ENCODE measurements around the gene SMARCB1.

The SMARCB1 gene

DNA sequence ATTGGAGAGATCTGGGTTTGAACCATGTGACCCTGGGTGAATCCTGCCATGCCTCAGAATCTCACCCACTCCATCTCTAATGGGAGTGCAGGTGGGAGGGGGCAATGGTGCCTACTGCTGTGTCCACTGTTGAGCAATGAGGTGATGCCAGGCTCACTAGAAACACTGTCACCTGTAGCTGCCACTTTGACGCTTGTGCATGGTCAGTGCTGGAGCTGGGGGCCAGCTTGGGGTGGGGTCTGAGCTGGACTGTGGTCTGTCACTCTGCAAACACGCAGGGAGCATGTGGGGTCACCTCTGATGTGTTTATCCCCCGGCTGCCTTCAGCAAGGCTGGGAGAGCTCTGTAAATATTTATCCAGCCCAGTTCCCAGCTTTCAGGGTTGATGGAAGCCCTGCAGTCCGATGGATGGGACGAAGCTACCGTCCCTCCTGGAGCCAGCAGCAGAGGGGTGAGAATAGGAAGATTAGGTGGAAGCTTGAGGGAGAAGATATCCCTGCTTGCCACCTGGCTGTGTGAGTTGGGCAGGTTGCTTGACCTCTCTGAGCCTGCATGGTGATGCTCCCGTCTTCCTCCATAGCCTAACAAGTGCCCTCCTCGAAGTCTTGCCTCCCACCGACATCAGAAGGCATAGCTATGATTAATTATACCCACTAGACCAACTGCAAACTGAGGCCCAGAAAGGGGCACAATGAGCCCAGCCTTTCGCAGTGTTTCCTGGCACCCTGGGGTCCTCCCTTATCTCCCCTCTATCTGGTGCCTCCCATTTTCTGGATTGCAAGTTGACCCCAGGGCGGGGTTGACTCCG lies 12.4 kb upstream of the SMARCB1 start:
- DNase-seq (ENCODE audit: low read depth) = no peak
- in situ Hi-C loops (cut with HindIII; ENCODE audit: low sequenced_read_pairs) = no loop called here
- H3K4me3 ChIP-seq (ENCODE audit: low read depth, low read length) = no peak overlapping the region
- TF ChIP-seq, protein P1, sequence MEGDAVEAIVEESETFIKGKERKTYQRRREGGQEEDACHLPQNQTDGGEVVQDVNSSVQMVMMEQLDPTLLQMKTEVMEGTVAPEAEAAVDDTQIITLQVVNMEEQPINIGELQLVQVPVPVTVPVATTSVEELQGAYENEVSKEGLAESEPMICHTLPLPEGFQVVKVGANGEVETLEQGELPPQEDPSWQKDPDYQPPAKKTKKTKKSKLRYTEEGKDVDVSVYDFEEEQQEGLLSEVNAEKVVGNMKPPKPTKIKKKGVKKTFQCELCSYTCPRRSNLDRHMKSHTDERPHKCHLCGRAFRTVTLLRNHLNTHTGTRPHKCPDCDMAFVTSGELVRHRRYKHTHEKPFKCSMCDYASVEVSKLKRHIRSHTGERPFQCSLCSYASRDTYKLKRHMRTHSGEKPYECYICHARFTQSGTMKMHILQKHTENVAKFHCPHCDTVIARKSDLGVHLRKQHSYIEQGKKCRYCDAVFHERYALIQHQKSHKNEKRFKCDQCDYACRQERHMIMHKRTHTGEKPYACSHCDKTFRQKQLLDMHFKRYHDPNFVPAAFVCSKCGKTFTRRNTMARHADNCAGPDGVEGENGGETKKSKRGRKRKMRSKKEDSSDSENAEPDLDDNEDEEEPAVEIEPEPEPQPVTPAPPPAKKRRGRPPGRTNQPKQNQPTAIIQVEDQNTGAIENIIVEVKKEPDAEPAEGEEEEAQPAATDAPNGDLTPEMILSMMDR (IDR thresholded peaks at IDR 0.05; ENCODE audit: low read depth, low read length, missing control alignments) = no peak

DNA sequence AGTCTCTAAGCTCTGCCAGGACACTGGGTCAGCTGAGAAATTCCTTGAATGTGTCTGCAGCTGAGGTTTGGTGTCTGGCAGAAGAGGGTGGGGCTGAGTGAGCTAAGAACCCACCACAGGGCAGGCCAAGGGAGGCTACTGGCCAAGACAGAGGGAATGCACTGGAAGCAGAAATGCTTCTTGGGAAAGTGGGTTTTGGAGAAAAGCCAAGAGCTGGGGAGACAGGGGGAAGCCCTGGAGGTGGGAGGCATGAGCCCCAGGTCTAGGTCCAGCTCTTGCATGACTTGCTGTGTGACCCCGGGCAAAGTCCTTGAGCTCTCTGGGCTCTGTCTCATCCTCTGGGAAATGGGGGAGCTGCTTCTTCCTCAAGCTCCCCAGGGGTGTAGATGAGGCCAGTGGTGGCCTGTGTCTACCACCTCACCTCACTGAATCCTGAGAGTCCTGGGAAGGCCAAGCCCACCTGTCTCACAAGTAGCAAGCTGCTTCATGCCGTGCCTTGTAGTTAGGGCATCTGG lies 11.8 kb upstream of the SMARCB1 start:
- H3K4me3 ChIP-seq (ENCODE audit: low read depth, low read length) = no peak overlapping the region
- TF ChIP-seq, protein P1 (IDR thresholded peaks at IDR 0.05; ENCODE audit: low read depth, low read length, missing control alignments) = no peak
- DNase-seq (ENCODE audit: low read depth) = peak; percentile 27
- in situ Hi-C loops (cut with HindIII; ENCODE audit: low sequenced_read_pairs) = no loop called here

DNA sequence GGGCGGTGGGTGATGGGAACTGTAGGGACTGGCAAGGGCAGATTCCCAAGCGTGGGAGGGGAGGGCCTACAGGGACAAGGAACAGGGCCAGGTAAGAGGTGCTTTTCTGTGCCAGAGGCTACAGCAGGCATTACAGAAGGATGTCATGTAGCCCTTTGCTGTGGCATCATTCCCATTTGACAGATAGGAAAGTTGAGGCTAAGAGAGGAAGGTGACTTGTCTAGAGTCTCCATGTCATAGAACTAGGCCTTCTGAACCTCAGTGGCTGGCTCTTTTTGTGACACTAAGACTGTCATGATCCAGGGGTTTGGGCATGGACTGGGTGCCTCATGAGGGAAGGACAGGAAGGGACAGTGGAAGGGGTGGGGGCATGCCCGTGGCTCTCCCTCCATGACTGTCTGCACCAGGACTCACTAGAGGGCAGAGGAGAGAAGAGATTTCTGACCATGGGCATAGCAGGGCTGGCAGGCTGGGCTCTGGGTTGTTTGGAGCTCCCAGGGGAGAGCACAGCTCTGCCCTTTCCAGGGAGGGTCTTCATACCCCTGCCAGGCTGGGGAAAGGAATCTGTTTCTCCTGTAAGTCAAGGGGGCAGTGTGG lies 10.9 kb upstream of the SMARCB1 start:
- no peak overlapping the region for H3K4me3 ChIP-seq (ENCODE audit: low read depth, low read length)
- DNase-seq (ENCODE audit: low read depth) = no peak
- in situ Hi-C loops (cut with HindIII; ENCODE audit: low sequenced_read_pairs) = no loop called here
- TF ChIP-seq, protein P1 (IDR thresholded peaks at IDR 0.05; ENCODE audit: low read depth, low read length, missing control alignments) = no peak

DNA sequence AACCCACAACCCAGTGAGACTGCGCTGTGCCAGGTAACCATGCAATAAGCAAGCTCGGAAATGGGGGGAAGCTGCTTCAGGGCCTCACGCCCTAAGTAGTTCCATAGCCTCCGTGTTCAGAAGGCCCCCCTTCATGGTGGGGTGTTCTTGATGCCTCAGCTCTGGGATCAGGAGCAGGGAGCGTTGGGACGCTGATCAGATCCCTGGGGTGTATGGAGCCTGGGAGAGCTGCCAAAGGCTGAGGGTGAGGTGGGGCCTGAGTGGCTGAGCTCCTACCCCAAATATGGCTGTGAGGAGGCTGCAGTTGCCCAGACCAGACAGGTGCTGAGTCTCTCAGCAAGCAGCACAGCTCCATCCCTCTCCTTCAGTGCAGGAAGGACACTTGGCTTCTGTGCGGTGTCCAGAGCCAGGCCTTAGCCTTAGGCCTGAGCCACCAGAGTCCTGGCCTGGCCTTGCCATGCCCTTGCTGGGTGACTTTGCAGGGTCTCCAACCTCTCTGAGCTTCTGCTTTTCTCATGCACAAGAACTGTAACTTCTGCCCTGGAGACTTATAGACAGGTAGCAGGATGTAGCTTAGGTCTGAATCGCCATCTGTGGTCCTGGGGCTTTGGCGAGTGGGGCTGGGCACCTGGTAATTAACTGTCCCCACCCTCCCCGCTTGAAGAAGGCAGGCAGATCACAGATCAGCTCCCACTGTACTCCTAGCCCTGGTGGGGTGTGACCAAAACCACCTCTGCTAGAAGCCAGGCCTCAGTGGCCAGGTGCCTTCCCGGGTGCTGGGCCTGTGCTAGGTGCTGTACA lies 8.8 kb upstream of the SMARCB1 start:
- no peak for DNase-seq (ENCODE audit: low read depth)
- no peak overlapping the region for H3K4me3 ChIP-seq (ENCODE audit: low read depth, low read length)
- in situ Hi-C loops (cut with HindIII; ENCODE audit: low sequenced_read_pairs) = no loop called here
- TF ChIP-seq, protein P1 (IDR thresholded peaks at IDR 0.05; ENCODE audit: low read depth, low read length, missing control alignments) = no peak

DNA sequence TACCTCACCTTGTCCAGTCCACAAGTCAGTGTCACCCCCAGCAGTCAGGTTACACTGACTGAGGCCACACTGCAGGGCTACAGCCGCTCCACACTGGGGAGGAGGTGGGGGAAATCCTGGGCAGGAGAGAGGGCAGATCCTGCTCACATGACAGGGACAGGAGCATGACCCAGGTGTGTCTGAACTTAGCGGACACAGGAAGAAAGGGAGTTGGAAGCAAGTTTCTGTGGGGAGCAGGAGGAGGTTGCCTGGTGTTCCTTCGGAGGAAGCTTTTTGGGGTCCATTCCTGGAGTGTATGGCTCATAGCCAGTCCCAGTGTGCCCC lies 8.2 kb upstream of the SMARCB1 start:
- in situ Hi-C loops (cut with HindIII; ENCODE audit: low sequenced_read_pairs) = no loop called here
- no peak overlapping the region for H3K4me3 ChIP-seq (ENCODE audit: low read depth, low read length)
- no peak for DNase-seq (ENCODE audit: low read depth)
- TF ChIP-seq, protein P1 (IDR thresholded peaks at IDR 0.05; ENCODE audit: low read depth, low read length, missing control alignments) = no peak

DNA sequence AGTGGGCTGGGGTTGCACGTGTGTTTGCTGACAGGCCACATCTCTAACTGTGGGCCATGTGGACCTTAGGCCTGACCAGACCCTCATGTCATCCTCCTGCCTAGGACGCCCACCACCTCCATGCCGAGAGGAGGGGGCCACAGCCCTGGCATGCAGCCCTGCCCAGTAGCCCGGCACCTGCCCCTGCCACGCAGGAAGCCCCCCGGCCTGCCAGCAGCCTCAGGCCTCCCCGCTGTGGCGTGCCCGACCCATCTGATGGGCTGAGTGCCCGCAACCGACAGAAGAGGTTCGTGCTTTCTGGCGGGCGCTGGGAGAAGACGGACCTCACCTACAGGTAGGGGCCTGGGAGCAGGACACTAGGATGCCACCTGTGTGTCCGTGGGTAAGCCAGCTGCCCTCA lies 7.7 kb upstream of the SMARCB1 start:
- H3K4me3 ChIP-seq (ENCODE audit: low read depth, low read length) = no peak overlapping the region
- no peak for DNase-seq (ENCODE audit: low read depth)
- TF ChIP-seq, protein P1 (IDR thresholded peaks at IDR 0.05; ENCODE audit: low read depth, low read length, missing control alignments) = no peak
- in situ Hi-C loops (cut with HindIII; ENCODE audit: low sequenced_read_pairs) = no loop called here
